ENCODE data around the gene OR10J4.

DNA sequence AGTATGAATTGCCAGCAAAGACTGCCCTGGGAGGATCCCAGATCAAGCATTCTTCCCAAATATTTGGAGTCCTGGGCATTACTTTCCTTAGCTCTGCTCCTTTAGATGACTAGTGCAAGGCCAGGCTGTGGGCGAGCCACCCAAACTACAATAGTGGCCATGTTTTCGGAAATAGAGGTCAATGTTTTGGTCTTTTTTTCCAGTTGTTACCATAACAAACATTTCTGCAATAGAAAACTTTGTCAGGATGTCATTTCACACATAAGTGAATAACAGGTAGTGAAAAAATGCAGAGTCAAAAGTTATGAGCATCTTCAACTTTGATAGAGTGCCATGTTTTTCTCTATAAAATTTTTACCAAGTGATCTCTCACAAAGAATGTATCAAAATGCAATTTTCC lies 25.2 kb upstream of the OR10J4 start:
- no peak for TF ChIP-seq EZH2 (IDR thresholded peaks at IDR 0.05; ENCODE audit: borderline replicate concordance, low read length)
- TF ChIP-seq, protein P1, sequence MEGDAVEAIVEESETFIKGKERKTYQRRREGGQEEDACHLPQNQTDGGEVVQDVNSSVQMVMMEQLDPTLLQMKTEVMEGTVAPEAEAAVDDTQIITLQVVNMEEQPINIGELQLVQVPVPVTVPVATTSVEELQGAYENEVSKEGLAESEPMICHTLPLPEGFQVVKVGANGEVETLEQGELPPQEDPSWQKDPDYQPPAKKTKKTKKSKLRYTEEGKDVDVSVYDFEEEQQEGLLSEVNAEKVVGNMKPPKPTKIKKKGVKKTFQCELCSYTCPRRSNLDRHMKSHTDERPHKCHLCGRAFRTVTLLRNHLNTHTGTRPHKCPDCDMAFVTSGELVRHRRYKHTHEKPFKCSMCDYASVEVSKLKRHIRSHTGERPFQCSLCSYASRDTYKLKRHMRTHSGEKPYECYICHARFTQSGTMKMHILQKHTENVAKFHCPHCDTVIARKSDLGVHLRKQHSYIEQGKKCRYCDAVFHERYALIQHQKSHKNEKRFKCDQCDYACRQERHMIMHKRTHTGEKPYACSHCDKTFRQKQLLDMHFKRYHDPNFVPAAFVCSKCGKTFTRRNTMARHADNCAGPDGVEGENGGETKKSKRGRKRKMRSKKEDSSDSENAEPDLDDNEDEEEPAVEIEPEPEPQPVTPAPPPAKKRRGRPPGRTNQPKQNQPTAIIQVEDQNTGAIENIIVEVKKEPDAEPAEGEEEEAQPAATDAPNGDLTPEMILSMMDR (conservative IDR thresholded peaks at IDR 0.05 in 1 of 2, IDR thresholded peaks at IDR 0.05 in 1 of 2; ENCODE audit: extremely low read depth in 1 of 2, insufficient read depth in 1 of 2, low read depth in 1 of 2, low read length in 2 of 2), result no peak
